Measurements from ENCODE around the gene ZNF774. TPM values are rescaled to one million over a fixed set of nuclear protein-coding genes. Genes with fewer than 3 reads are reported as not detected.

The ZNF774 gene
- total and polyA plus RNA-seq, 2 of the 8 experiments (the other 6 are each of a cell fraction or from before 2014, with no cell fraction given), result 0.82 to 2.6 TPM

- no peaks in the 10 kb centered on the region for H3K9me3 ChIP-seq (ENCODE audit: insufficient read depth in 2 of 2, low read depth in 1 of 2, low read length in 1 of 2)
- H3K14ac ChIP-seq (ENCODE audit: insufficient read length), result no peak overlapping the region
- H3K4me1 ChIP-seq (replicated peaks in 1 of 4; ENCODE audit: control insufficient read depth in 3 of 4, insufficient read depth in 4 of 4, low read length in 3 of 4), result no peaks in the 10 kb centered on the region; a peak in 1 of 7 replicates
- no peak overlapping the region for H3K23ac ChIP-seq (ENCODE audit: insufficient read length)
- no peak for DNase-seq (ENCODE audit: low read depth in 1 of 2, low spot score in 2 of 2)
- no peak overlapping the region for H3K4ac ChIP-seq (replicated peaks; ENCODE audit: insufficient read length, low read depth, low read length)
- no peak overlapping the region for H2BK12ac ChIP-seq (ENCODE audit: low read depth, low read length)
- no peaks in the 10 kb centered on the region for H3K36me3 ChIP-seq (ENCODE audit: control insufficient read depth in 2 of 4, insufficient read depth in 4 of 4, low read length in 3 of 4)
- no peak overlapping the region for H2BK120ac ChIP-seq (replicated peaks; ENCODE audit: low read depth, low read length)
- FAIRE-seq, result no peak
- ChIA-PET POLR2A (ENCODE audit: partially characterized antibody) (interaction anchor here (0.5 kb wide), 1 partner anchor 29 kb away, joined by 3 read pairs; no protein-coding TSS in a partner anchor), CTCF (ENCODE audit: partially characterized antibody) (interaction anchor here (0.8 to 9.6 kb wide), 3 partner anchors 21 to 156 kb away, joined by 3 to 175 read pairs (median 3); no protein-coding TSS in a partner anchor)
- no peak overlapping the region for H2AFZ ChIP-seq (ENCODE audit: low read length)
- H3K9ac ChIP-seq (replicated peaks in 1 of 4; ENCODE audit: extremely low read depth in 1 of 4, low read depth in 3 of 4, low read length in 3 of 4), result no peak overlapping the region
- no peaks in the 10 kb centered on the region for H3K79me2 ChIP-seq (ENCODE audit: control insufficient read depth in 1 of 2, insufficient read depth in 2 of 2, low read length in 2 of 2)
- H4K5ac ChIP-seq (ENCODE audit: insufficient read length, low read depth, low read length), result no peak overlapping the region
- 93% methylated on average over 4 of the region's 4 CpGs; no CpG with 5 or more reads in 1 of the 2 experiments for WGBS, 2 experiments (ENCODE audit: extremely low coverage in 1 of 2, insufficient coverage in 1 of 2, insufficient read length in 1 of 2, insufficient replicate concordance in 2 of 2, low coverage in 1 of 2, low lambda C conversion rate in 2 of 2, missing lambda C conversion rate in 1 of 2)
- no peak overlapping the region for H3K18ac ChIP-seq (ENCODE audit: extremely low read depth, low read length)
- no peaks in the 10 kb centered on the region; the same call in 1 of the 2 replicates for H3K23me2 ChIP-seq (ENCODE audit: low read depth, low read length)
- no peak overlapping the region for H3K56ac ChIP-seq (replicated peaks; ENCODE audit: insufficient read length, low read depth, low read length)
- no peak overlapping the region for H3K4me2 ChIP-seq (ENCODE audit: insufficient read depth in 1 of 2, low read depth in 2 of 2, low read length in 2 of 2)
- H2BK20ac ChIP-seq (ENCODE audit: low read length), result no peak overlapping the region
- H4K91ac ChIP-seq (replicated peaks; ENCODE audit: insufficient read length, low read length), result no peak overlapping the region
- no peak overlapping the region for H2BK15ac ChIP-seq (ENCODE audit: low read length)
- no peak overlapping the region for H2BK5ac ChIP-seq (ENCODE audit: low read depth, low read length)
- no peaks in the 10 kb centered on the region for H4K20me1 ChIP-seq (replicated peaks in 1 of 2; ENCODE audit: control insufficient read depth in 1 of 2, insufficient read depth in 2 of 2, low read length in 2 of 2)
- no peak overlapping the region for H4K8ac ChIP-seq (ENCODE audit: extremely low read depth, insufficient read depth, low read length)
- no peak overlapping the region for H3K27ac ChIP-seq (ENCODE audit: low read depth, low read length)
- H2AK5ac ChIP-seq (ENCODE audit: low read depth, low read length), result no peak overlapping the region
- H3K79me1 ChIP-seq (ENCODE audit: low read depth, low read length), result no peaks in the 10 kb centered on the region
- H3K4me3 ChIP-seq (ENCODE audit: extremely low read depth in 1 of 4, insufficient read depth in 2 of 4, low read depth in 3 of 4, low read length in 4 of 4), result no peak overlapping the region
- no peaks in the 10 kb centered on the region for H3K27me3 ChIP-seq (replicated peaks in 1 of 4; ENCODE audit: control insufficient read depth in 3 of 4, extremely low read depth in 1 of 4, insufficient read depth in 3 of 4, low read length in 3 of 4)
- TF ChIP-seq, protein P1, sequence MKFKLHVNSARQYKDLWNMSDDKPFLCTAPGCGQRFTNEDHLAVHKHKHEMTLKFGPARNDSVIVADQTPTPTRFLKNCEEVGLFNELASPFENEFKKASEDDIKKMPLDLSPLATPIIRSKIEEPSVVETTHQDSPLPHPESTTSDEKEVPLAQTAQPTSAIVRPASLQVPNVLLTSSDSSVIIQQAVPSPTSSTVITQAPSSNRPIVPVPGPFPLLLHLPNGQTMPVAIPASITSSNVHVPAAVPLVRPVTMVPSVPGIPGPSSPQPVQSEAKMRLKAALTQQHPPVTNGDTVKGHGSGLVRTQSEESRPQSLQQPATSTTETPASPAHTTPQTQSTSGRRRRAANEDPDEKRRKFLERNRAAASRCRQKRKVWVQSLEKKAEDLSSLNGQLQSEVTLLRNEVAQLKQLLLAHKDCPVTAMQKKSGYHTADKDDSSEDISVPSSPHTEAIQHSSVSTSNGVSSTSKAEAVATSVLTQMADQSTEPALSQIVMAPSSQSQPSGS (IDR thresholded peaks at IDR 0.05; ENCODE audit: low read length), result no peak
- TF ChIP-seq PHF8 (conservative IDR thresholded peaks at IDR 0.05; ENCODE audit: low read depth, low read length) (no peak), SP2 (IDR thresholded peaks at IDR 0.05; ENCODE audit: low read length) (no peak), HDAC6 (IDR thresholded peaks at IDR 0.05; ENCODE audit: low read depth, low read length) (no peak), KDM5A (IDR thresholded peaks at IDR 0.05; ENCODE audit: low read length) (no peak), E2F6 (IDR thresholded peaks at IDR 0.05) (no peak), GTF2F1 (IDR thresholded peaks at IDR 0.05; ENCODE audit: borderline replicate concordance, low read depth, low read length) (no peak), CHD1 (IDR thresholded peaks at IDR 0.05; ENCODE audit: low read depth, low read length) (no peak), SIX5 (IDR thresholded peaks at IDR 0.05; ENCODE audit: low read depth, low read length) (no peak)
These were observed 25.6 kb upstream of the ZNF774 start for GRCh38 chr15:90326441-90326840.

Measured in H1 (cell line).